Femur (tissue), 1 donor: ENCODE data around the gene HLA-F.

Source experiments
- DNase-seq: peaks from one replicate; pipeline ENCODE4 v3.0.0-alpha.2; 2017

HLA-F gene

DNA sequence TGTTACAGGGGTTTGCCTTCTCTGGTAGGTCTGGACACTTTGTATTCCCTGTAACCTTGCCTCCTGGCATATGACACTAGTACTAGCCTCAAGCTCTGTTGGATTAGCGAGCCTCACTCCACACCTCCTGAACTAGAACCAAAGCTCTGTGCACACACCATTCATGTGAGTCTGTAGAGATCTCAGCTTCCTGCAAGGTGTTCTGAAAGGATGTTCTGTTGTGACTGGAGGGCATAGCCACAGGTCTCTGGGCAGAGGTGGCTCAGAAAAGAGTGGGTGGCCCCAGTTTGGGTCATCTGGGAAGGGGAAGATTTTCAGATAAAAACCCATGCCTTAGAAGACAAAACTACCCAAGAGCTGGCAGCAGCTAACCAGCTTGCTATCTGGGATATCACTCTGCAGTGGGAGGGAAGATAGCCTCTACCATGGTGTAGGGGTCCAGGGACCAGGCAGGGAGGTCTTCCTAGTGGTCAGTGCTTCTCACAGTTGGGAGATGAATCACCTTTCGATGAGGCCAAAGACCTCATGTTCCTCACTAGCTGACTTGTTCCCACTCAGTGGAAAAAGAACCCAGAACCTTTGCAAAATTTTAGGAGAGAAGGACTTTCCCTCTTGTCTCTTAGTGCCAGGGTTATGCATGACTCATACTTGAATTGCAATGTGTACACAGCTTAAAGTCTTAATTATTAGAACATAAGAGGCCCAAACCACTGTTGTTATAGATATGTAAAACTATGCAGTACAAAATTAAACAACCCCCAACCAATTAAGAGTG lies 41.4 kb downstream of the HLA-F start:
- DNase-seq, result no peak

DNA sequence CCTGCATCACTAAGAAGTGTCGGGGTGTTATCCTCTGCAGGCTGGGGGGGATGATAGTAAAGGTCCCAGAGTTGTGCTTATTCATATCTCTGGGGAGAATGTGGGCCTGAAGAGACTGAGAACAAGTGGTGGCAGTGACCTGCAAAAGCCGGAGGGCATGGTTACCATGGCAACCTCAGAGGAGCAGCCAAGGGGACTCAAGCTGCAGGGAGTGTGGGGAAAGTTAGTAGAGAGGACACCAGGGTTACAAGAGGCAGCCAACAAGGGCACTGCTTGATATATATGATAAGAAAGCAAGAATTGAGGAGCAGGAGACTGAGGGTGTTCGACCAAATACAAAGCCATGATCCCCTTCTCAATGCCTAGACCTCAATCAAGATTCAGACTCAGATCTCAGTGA lies 46.1 kb downstream of the HLA-F start:
- DNase-seq, result no peak

DNA sequence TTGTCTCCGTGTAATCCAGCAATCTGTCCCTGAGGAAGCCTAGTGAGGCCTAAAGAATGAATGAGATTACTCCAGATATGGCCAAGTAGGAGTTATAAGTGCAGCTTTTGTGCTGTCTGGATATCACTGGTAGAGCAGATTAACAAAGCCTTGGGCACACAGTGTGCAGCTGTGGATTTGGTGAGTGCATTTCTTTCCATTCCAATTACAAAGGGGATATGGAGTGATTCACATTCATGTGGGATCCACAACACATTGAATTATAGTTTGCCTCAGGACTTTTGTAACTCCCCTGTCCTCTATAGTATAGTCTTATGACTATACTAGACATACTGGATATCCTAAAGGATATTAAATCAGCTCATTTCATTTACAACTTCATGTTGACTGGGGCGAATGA lies 47.1 kb downstream of the HLA-F start:
- no peak for DNase-seq

DNA sequence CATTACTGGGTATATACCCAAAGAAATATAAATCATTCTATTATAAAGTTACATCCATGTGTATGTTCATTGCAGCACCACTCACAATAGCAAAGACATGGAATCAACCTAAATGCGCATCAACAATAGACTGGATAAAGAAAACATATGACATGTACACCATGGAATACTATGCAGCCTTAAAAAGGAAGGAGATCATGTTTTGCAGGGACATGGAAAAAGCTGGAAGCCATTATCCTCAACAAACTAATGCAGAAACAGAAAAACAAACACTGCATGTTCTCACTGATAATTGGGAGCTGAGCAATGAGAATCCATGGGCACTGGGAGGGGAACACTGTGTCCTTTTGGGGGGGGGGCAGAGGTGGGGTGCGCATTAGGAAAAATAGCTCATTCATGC lies 53.5 kb downstream of the HLA-F start:
- no peak for DNase-seq
